ENCODE measurements around the gene PLD1. TPM values are rescaled to one million over a fixed set of nuclear protein-coding genes. Genes with fewer than 3 reads are reported as not detected.
A peak's percentile ranks its signal among the peaks of the same experiment; 100 is the strongest.

PLD1 gene
- total and polyA plus RNA-seq, 4 donors: 3.1 to 31.1 (median 12.2) TPM

DNA sequence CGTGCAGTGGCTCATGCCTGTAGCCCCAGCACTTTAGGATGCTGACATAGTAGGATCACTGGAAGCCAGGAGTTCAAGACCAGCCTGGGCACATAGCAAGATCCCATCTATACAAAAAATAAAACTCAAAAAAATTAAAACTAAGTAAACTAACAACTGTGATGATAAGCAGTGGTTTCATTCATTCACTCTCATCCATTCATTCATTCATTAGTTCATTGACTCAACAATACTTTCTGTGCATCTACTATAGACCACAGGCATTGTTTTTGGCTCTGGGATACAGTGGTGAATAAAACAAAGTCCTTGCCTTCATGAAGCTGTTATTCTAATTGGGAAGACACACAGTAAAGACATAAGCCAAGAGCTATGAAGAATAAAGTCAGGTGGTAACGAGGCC, 25.3 kb upstream of the PLD1 start:
- 93 to 98% methylated on average over 2 of the region's 2 CpGs for WGBS, 2 donors
- ATAC-seq (ENCODE audit: insufficient read depth, low FRiP score): no peak
- H3K9me3 ChIP-seq (ENCODE audit: control insufficient read depth in 4 of 4, insufficient read depth in 3 of 4, low read length in 3 of 4): no peaks in the 10 kb centered on the region
- H3K36me3 ChIP-seq (ENCODE audit: control insufficient read depth in 4 of 4, insufficient read depth in 4 of 4, low read length in 4 of 4): no peaks in the 10 kb centered on the region
- no peak overlapping the region for H3K9ac ChIP-seq (ENCODE audit: insufficient read depth in 1 of 2, low read length in 2 of 2)
- no peak overlapping the region for H3K4me3 ChIP-seq
- no peak overlapping the region for H3K27ac ChIP-seq (ENCODE audit: low read depth in 1 of 2, low read length in 1 of 2)
- H3K4me1 ChIP-seq (ENCODE audit: control insufficient read depth in 5 of 5, insufficient read depth in 5 of 5, low read length in 5 of 5): peaks cover 2 to 29% (median 7%) of the 10 kb centered on the region in 5 donors
- no peak for DNase-seq
- TF ChIP-seq CTCF (IDR thresholded peaks at IDR 0.05; ENCODE audit: control extremely low read depth, extremely low read depth): no peak
- H3K27me3 ChIP-seq (ENCODE audit: control insufficient read depth in 3 of 3, insufficient read depth in 3 of 3, low read length in 2 of 3): no peaks in the 10 kb centered on the region

- no peaks in the 10 kb centered on the region for H3K27me3 ChIP-seq (ENCODE audit: control insufficient read depth in 3 of 3, insufficient read depth in 3 of 3, low read length in 2 of 3)
- WGBS, 2 donors: 39 to 66% methylated on average over 5 of the region's 5 CpGs
- no peak for DNase-seq
- no peak for TF ChIP-seq CTCF (IDR thresholded peaks at IDR 0.05; ENCODE audit: control extremely low read depth, extremely low read depth)
- H3K9me3 ChIP-seq (ENCODE audit: control insufficient read depth in 4 of 4, insufficient read depth in 3 of 4, low read length in 3 of 4): no peaks in the 10 kb centered on the region
- no peak overlapping the region for H3K9ac ChIP-seq (ENCODE audit: insufficient read depth in 1 of 2, low read length in 2 of 2)
- peaks cover 1 to 31% (median 7%) of the 10 kb centered on the region in 5 donors for H3K4me1 ChIP-seq (ENCODE audit: control insufficient read depth in 5 of 5, insufficient read depth in 5 of 5, low read length in 5 of 5)
- no peak for ATAC-seq (ENCODE audit: insufficient read depth, low FRiP score)
- no peak overlapping the region for H3K4me3 ChIP-seq
- H3K27ac ChIP-seq (ENCODE audit: low read depth in 1 of 2, low read length in 1 of 2): no peak overlapping the region
- no peaks in the 10 kb centered on the region for H3K36me3 ChIP-seq (ENCODE audit: control insufficient read depth in 4 of 4, insufficient read depth in 4 of 4, low read length in 4 of 4)
Observed at GRCh38 chr3:171835116-171835515, 24.8 kb upstream of the PLD1 start.

- WGBS, 2 donors: 79 to 81% methylated on average over 5 of the region's 5 CpGs
- Histone ChIP-seq H3K9ac (ENCODE audit: insufficient read depth in 1 of 2, low read length in 2 of 2) (no peak overlapping the region), H3K27ac (ENCODE audit: low read depth in 1 of 2, low read length in 1 of 2) (peak overlapping the region in 1 of 2 donors; percentile 47)
Observed at GRCh38 chr3:171834461-171834801, 24.1 kb upstream of the PLD1 start.

More at GRCh38 chr3:171834461-171834801, 24.1 kb upstream of the PLD1 start:
- Histone ChIP-seq H3K4me1 (ENCODE audit: control insufficient read depth in 5 of 5, insufficient read depth in 5 of 5, low read length in 5 of 5) (peaks cover 4 to 38% (median 10%) of the 10 kb centered on the region in 5 donors), H3K9me3 (ENCODE audit: control insufficient read depth in 4 of 4, insufficient read depth in 3 of 4, low read length in 3 of 4) (no peaks in the 10 kb centered on the region), H3K4me3 (no peak overlapping the region), H3K36me3 (ENCODE audit: control insufficient read depth in 4 of 4, insufficient read depth in 4 of 4, low read length in 4 of 4) (no peaks in the 10 kb centered on the region), H3K27me3 (ENCODE audit: control insufficient read depth in 3 of 3, insufficient read depth in 3 of 3, low read length in 2 of 3) (no peaks in the 10 kb centered on the region)
- no peak for TF ChIP-seq CTCF (IDR thresholded peaks at IDR 0.05; ENCODE audit: control extremely low read depth, extremely low read depth)
- DNase-seq: no peak
- no peak for ATAC-seq (ENCODE audit: insufficient read depth, low FRiP score)
